ENCODE results near the gene ITPR3.

ITPR3 gene

DNA sequence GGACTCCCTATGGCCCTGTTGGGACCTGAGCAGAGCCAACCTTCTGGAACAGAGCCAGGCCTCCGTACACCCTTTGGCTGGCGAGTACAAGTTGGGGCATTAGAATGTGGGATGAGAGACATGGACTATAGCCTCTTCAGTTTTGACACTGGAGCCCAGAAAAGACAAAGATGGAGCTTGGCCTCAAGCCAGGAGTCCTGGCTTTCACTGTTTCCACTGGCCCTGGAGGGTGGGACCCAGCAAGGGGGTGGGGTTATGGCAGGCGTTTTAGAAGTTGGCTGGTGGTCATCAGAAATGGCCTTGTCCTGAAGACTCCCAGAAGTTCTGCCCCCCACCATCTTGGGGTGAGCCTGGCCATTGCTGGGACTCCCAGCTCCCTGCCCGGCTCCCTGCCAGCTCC is 21.8 kb downstream of the ITPR3 start:
- H3K9me3 ChIP-seq (ENCODE audit: control insufficient read depth in 2 of 2, low read length in 2 of 2), result no peaks in the 10 kb centered on the region
- peaks cover 7% of the 10 kb centered on the region in 2 donors for H3K4me1 ChIP-seq (ENCODE audit: control insufficient read depth in 2 of 2, insufficient read depth in 2 of 2, low read length in 2 of 2)
- H3K9ac ChIP-seq (ENCODE audit: low read depth in 1 of 2, low read length in 2 of 2), result no peak overlapping the region
- no peaks in the 10 kb centered on the region for H3K27me3 ChIP-seq (ENCODE audit: control insufficient read depth in 2 of 2, insufficient read depth in 2 of 2, low read length in 2 of 2)
- H3K27ac ChIP-seq (ENCODE audit: low read depth in 2 of 2, low read length in 2 of 2), result no peak overlapping the region
- no peak overlapping the region for H3K4me3 ChIP-seq (ENCODE audit: low read length in 2 of 2)
- H3K36me3 ChIP-seq (ENCODE audit: control insufficient read depth in 2 of 2, insufficient read depth in 2 of 2, low read length in 2 of 2), result peaks cover 7 to 15% of the 10 kb centered on the region in 2 donors

DNA sequence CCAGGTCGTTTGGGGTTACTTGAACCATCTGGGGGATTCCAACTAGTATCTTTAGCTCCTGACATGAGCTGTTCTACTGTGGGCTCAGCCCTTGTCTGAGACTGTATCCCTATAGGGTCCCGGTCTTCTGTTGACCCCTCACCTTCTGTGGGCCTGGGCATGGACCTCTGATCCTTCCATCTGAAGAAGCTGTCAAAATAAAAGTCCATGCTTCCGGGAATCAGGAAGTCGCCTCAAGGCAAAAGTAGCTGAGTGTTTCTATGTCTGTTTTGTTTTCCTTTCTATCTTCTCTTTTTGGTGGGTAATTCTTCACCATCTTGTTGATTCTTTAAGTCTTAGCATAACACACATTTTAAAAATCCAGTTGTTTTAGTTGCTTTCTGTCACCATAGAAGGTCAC is 30.3 kb downstream of the ITPR3 start:
- peaks cover 21 to 37% of the 10 kb centered on the region in 2 donors for H3K36me3 ChIP-seq (ENCODE audit: control insufficient read depth in 2 of 2, insufficient read depth in 2 of 2, low read length in 2 of 2)
- H3K9ac ChIP-seq (ENCODE audit: low read depth in 1 of 2, low read length in 2 of 2), result no peak overlapping the region
- no peak overlapping the region for H3K27ac ChIP-seq (ENCODE audit: low read depth in 2 of 2, low read length in 2 of 2)
- H3K4me3 ChIP-seq (ENCODE audit: low read length in 2 of 2), result no peak overlapping the region
- no peaks in the 10 kb centered on the region for H3K4me1 ChIP-seq (ENCODE audit: control insufficient read depth in 2 of 2, insufficient read depth in 2 of 2, low read length in 2 of 2)
- H3K27me3 ChIP-seq (ENCODE audit: control insufficient read depth in 2 of 2, insufficient read depth in 2 of 2, low read length in 2 of 2), result no peaks in the 10 kb centered on the region
- H3K9me3 ChIP-seq (ENCODE audit: control insufficient read depth in 2 of 2, low read length in 2 of 2), result no peaks in the 10 kb centered on the region

DNA sequence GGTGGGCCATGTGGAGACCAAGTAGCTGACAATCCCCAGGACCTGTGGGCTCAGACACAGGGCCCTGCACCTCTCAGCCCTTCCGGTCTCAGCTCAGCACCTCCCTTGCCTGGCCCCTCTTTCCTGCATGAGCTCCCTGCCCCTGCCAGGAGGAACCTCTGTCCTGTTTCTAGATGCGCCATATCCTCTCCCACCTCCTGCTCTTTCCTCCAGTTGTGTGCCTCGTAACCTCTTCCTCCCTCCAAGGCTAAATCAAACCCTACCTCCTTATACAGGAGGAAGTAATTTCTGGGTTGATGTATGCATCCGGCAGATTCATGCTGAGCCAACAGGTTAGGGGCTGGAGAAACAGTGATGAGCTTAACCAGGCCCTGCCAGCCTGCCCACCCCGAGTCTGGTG is 30.9 kb downstream of the ITPR3 start:
- no peaks in the 10 kb centered on the region for H3K9me3 ChIP-seq (ENCODE audit: control insufficient read depth in 2 of 2, low read length in 2 of 2)
- H3K36me3 ChIP-seq (ENCODE audit: control insufficient read depth in 2 of 2, insufficient read depth in 2 of 2, low read length in 2 of 2), result peaks cover 21 to 37% of the 10 kb centered on the region in 2 donors
- H3K4me1 ChIP-seq (ENCODE audit: control insufficient read depth in 2 of 2, insufficient read depth in 2 of 2, low read length in 2 of 2), result no peaks in the 10 kb centered on the region
- no peak overlapping the region for H3K9ac ChIP-seq (ENCODE audit: low read depth in 1 of 2, low read length in 2 of 2)
- H3K27me3 ChIP-seq (ENCODE audit: control insufficient read depth in 2 of 2, insufficient read depth in 2 of 2, low read length in 2 of 2), result no peaks in the 10 kb centered on the region
- H3K4me3 ChIP-seq (ENCODE audit: low read length in 2 of 2), result no peak overlapping the region
- H3K27ac ChIP-seq (ENCODE audit: low read depth in 2 of 2, low read length in 2 of 2), result no peak overlapping the region

DNA sequence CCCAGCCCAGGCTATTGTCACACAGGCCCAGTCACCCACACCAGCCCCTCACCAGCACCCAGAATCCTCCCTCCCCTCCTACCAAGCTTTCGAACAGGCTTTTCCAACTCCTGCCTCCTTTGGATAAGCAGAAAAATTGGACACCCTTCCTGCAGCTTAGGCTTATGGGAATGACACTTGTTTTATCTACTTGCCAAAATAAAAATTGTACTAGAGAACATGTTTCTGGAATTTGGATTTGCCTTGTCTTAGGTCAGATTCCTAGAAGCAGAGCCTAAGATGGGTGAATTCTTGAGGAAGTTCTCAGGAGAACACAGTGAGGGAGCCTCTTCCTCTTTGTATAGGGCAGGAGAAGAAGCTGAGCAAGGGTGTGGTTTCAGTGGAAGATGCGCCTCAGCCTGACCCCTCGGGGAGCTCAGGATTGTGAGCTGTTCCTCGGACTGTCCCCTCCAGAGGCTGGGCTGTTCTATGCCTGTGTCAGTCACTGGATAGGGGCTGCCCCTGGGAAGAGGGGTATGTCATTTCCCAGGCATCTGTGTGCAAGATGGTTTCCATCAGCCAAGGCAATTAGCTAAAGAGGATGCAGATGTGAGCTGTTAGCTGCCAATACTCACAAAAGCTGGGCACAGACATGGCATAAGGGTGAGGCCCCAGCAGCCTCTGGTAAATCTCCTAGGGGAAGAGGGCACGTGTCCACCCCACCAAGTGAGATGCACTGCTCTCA is 33.9 kb downstream of the ITPR3 start:
- no peaks in the 10 kb centered on the region for H3K4me1 ChIP-seq (ENCODE audit: control insufficient read depth in 2 of 2, insufficient read depth in 2 of 2, low read length in 2 of 2)
- H3K27me3 ChIP-seq (ENCODE audit: control insufficient read depth in 2 of 2, insufficient read depth in 2 of 2, low read length in 2 of 2), result no peaks in the 10 kb centered on the region
- no peak overlapping the region for H3K27ac ChIP-seq (ENCODE audit: low read depth in 2 of 2, low read length in 2 of 2)
- H3K4me3 ChIP-seq (ENCODE audit: low read length in 2 of 2), result no peak overlapping the region
- H3K9ac ChIP-seq (ENCODE audit: low read depth in 1 of 2, low read length in 2 of 2), result no peak overlapping the region
- peaks cover 38 to 49% of the 10 kb centered on the region in 2 donors for H3K36me3 ChIP-seq (ENCODE audit: control insufficient read depth in 2 of 2, insufficient read depth in 2 of 2, low read length in 2 of 2)
- H3K9me3 ChIP-seq (ENCODE audit: control insufficient read depth in 2 of 2, low read length in 2 of 2), result no peaks in the 10 kb centered on the region

DNA sequence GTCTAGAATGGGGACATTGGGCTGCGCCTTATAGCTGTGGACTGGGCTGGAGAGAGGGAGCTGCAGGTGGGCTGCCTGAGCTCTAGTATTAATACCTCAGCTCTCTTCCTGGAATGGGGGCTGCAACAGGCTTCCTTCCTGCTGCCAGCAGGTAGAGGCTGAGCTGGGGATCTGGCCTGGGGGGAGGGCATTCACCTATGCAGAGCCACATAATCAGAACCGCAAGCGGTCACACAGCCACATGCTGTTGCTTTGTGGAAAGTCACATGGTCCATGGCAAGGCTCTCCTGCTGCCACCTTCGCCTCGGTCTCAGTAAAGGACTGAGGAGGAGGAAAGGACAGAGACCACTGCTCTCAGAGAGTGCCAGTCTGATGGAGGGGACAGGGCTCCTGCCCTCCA is 35.7 kb downstream of the ITPR3 start:
- Histone ChIP-seq H3K27ac (ENCODE audit: low read depth in 2 of 2, low read length in 2 of 2) (no peak overlapping the region), H3K36me3 (ENCODE audit: control insufficient read depth in 2 of 2, insufficient read depth in 2 of 2, low read length in 2 of 2) (peaks cover 40 to 52% of the 10 kb centered on the region in 2 donors)

DNA sequence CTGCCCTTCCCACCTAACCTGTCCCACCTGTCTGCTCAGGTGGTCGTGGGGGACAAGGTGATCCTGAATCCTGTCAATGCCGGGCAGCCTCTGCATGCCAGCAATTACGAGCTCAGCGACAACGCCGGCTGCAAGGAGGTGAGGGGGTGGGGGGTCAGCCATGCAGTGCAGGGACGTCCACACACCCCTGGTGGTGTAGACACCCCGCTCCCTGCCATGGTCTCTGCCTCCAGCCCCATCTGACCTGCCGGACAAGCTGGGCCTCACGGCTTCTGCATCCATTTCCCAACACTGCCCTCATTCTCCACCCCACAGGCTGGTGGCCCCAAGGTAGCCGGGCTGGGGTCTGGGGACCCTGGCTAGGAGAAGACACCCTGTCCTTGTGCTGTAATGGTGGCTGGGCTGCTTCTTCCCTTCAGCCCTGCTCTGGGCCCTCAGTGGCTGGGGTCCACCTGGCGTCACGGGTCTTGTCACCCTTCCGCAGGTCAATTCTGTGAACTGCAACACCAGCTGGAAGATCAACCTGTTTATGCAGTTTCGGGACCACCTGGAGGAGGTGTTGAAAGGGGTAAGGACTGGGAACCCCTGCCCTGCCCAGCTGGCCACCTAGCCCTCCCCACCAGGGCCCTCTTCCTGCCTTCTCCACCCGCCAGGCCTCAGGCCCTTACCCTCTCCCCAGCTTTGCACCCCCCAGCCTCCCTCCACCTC is 38.0 kb downstream of the ITPR3 start:
- no peaks in the 10 kb centered on the region for H3K9me3 ChIP-seq (ENCODE audit: control insufficient read depth in 2 of 2, low read length in 2 of 2)
- H3K4me1 ChIP-seq (ENCODE audit: control insufficient read depth in 2 of 2, insufficient read depth in 2 of 2, low read length in 2 of 2), result no peaks in the 10 kb centered on the region
- peaks cover 44 to 64% of the 10 kb centered on the region in 2 donors for H3K36me3 ChIP-seq (ENCODE audit: control insufficient read depth in 2 of 2, insufficient read depth in 2 of 2, low read length in 2 of 2)
- H3K27me3 ChIP-seq (ENCODE audit: control insufficient read depth in 2 of 2, insufficient read depth in 2 of 2, low read length in 2 of 2), result no peaks in the 10 kb centered on the region
- H3K4me3 ChIP-seq (ENCODE audit: low read length in 2 of 2), result no peak overlapping the region
- H3K27ac ChIP-seq (ENCODE audit: low read depth in 2 of 2, low read length in 2 of 2), result no peak overlapping the region
- H3K9ac ChIP-seq (ENCODE audit: low read depth in 1 of 2, low read length in 2 of 2), result no peak overlapping the region

More for the DNA sequence above, 35.7 kb downstream of the ITPR3 start:
- no peaks in the 10 kb centered on the region for H3K4me1 ChIP-seq (ENCODE audit: control insufficient read depth in 2 of 2, insufficient read depth in 2 of 2, low read length in 2 of 2)
- no peaks in the 10 kb centered on the region for H3K27me3 ChIP-seq (ENCODE audit: control insufficient read depth in 2 of 2, insufficient read depth in 2 of 2, low read length in 2 of 2)
- no peak overlapping the region for H3K9ac ChIP-seq (ENCODE audit: low read depth in 1 of 2, low read length in 2 of 2)
- H3K9me3 ChIP-seq (ENCODE audit: control insufficient read depth in 2 of 2, low read length in 2 of 2), result no peaks in the 10 kb centered on the region
- no peak overlapping the region for H3K4me3 ChIP-seq (ENCODE audit: low read length in 2 of 2)

DNA sequence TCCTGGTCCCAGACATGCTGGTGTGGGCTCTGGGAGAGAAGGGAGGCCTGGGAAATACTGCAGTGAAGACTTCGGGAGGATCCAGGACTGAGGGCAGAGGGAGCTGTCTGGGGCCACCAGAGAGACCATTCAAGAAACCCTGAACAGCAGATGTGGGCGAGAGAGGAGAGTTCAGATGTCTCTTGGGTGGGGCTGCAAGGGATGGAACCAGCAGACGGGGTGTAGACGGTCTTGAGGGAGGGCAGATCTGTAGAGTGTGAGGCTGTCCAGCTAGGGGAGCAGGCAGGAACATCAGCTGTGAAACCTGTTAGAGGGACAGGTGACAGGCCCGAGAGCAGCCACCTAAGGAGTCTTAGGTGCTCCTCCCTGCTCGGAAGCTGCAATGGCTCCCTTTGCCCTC is 38.9 kb downstream of the ITPR3 start:
- Histone ChIP-seq H3K27ac (ENCODE audit: low read depth in 2 of 2, low read length in 2 of 2) (no peak overlapping the region), H3K4me3 (ENCODE audit: low read length in 2 of 2) (no peak overlapping the region), H3K9ac (ENCODE audit: low read depth in 1 of 2, low read length in 2 of 2) (no peak overlapping the region), H3K9me3 (ENCODE audit: control insufficient read depth in 2 of 2, low read length in 2 of 2) (no peaks in the 10 kb centered on the region), H3K27me3 (ENCODE audit: control insufficient read depth in 2 of 2, insufficient read depth in 2 of 2, low read length in 2 of 2) (no peaks in the 10 kb centered on the region), H3K36me3 (ENCODE audit: control insufficient read depth in 2 of 2, insufficient read depth in 2 of 2, low read length in 2 of 2) (peaks cover 45 to 66% of the 10 kb centered on the region in 2 donors), H3K4me1 (ENCODE audit: control insufficient read depth in 2 of 2, insufficient read depth in 2 of 2, low read length in 2 of 2) (no peaks in the 10 kb centered on the region)

DNA sequence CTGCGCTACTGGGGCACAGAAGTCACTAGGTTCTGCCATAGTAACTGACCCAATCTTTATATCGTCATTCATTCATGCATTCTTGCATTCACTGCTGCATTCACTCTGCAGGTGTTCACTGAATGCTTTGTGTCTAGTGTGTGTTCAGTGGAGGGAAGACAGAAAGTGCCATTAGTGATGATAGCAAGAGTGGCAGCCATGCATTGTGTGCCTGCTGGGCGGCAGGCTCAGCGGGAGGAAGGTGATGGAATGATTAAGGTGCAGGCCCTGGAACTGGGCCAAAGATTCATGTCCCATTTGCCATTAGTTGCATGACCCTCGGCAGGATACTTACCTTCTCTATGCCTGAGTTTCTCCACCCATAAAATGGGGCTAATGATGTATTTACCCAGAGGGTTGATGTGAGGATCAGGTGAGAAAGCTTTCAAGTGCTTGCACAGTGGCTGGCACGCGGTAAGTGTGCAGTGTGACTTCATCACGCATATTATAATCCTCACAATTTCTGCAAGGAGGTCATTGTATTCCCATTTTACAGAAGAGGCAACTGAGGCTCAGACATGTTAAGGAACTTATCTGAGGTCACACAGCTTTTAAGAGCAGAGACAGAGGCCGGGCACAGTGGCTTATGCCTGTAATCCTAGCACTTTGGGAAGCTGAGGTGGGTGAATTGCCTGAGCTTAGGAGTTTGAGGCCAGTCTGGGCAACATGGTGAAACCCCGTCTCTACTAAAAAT is 40.1 kb downstream of the ITPR3 start:
- Histone ChIP-seq H3K9ac (ENCODE audit: low read depth in 1 of 2, low read length in 2 of 2) (no peak overlapping the region), H3K27me3 (ENCODE audit: control insufficient read depth in 2 of 2, insufficient read depth in 2 of 2, low read length in 2 of 2) (no peaks in the 10 kb centered on the region), H3K9me3 (ENCODE audit: control insufficient read depth in 2 of 2, low read length in 2 of 2) (no peaks in the 10 kb centered on the region), H3K36me3 (ENCODE audit: control insufficient read depth in 2 of 2, insufficient read depth in 2 of 2, low read length in 2 of 2) (peaks cover 46 to 69% of the 10 kb centered on the region in 2 donors), H3K27ac (ENCODE audit: low read depth in 2 of 2, low read length in 2 of 2) (no peak overlapping the region), H3K4me1 (ENCODE audit: control insufficient read depth in 2 of 2, insufficient read depth in 2 of 2, low read length in 2 of 2) (no peaks in the 10 kb centered on the region), H3K4me3 (ENCODE audit: low read length in 2 of 2) (no peak overlapping the region)

DNA sequence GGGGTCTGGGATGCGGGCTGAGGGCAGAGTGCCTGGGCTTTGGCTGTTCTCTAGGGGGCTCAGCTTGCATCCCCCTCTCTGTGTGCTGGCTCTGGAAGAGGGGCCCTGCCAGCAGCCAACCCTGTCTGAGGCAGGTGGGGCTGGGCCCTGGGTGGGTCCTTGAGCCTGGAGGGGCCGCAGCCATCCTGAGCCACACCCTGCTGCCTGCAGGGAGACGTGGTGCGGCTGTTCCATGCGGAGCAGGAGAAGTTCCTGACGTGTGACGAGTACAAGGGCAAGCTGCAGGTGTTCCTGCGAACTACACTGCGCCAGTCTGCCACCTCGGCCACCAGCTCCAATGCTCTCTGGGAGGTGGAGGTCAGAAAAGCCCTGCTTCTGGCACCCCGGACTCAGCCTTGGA is 41.2 kb downstream of the ITPR3 start:
- H3K36me3 ChIP-seq (ENCODE audit: control insufficient read depth in 2 of 2, insufficient read depth in 2 of 2, low read length in 2 of 2), result peaks cover 57 to 68% of the 10 kb centered on the region in 2 donors
- H3K9ac ChIP-seq (ENCODE audit: low read depth in 1 of 2, low read length in 2 of 2), result no peak overlapping the region
- no peaks in the 10 kb centered on the region for H3K4me1 ChIP-seq (ENCODE audit: control insufficient read depth in 2 of 2, insufficient read depth in 2 of 2, low read length in 2 of 2)
- H3K9me3 ChIP-seq (ENCODE audit: control insufficient read depth in 2 of 2, low read length in 2 of 2), result no peaks in the 10 kb centered on the region
- H3K27ac ChIP-seq (ENCODE audit: low read depth in 2 of 2, low read length in 2 of 2), result no peak overlapping the region
- no peak overlapping the region for H3K4me3 ChIP-seq (ENCODE audit: low read length in 2 of 2)
- no peaks in the 10 kb centered on the region for H3K27me3 ChIP-seq (ENCODE audit: control insufficient read depth in 2 of 2, insufficient read depth in 2 of 2, low read length in 2 of 2)

DNA sequence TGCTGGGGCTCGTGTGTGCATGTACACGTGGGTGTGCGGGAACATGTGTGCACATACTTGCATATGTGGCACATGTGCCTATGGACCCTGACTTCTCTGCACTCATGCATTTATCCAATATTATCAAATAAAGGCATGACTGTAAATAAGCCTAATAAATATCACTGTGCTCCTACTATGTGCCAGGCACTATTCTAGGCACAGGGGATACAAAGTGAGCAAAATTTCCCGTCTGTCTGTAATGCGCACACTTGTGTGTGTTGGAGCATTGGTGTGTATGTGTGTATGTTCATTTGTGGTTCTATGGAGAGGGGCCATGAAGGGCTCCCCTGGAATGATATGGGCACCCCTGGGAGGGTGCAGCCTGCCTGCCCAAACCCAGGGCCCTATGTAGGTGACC is 41.9 kb downstream of the ITPR3 start:
- no peaks in the 10 kb centered on the region for H3K9me3 ChIP-seq (ENCODE audit: control insufficient read depth in 2 of 2, low read length in 2 of 2)
- H3K27me3 ChIP-seq (ENCODE audit: control insufficient read depth in 2 of 2, insufficient read depth in 2 of 2, low read length in 2 of 2), result no peaks in the 10 kb centered on the region
- H3K4me1 ChIP-seq (ENCODE audit: control insufficient read depth in 2 of 2, insufficient read depth in 2 of 2, low read length in 2 of 2), result no peaks in the 10 kb centered on the region
- no peak overlapping the region for H3K9ac ChIP-seq (ENCODE audit: low read depth in 1 of 2, low read length in 2 of 2)
- no peak overlapping the region for H3K27ac ChIP-seq (ENCODE audit: low read depth in 2 of 2, low read length in 2 of 2)
- H3K36me3 ChIP-seq (ENCODE audit: control insufficient read depth in 2 of 2, insufficient read depth in 2 of 2, low read length in 2 of 2), result peaks cover 59 to 68% of the 10 kb centered on the region in 2 donors
- H3K4me3 ChIP-seq (ENCODE audit: low read length in 2 of 2), result no peak overlapping the region

Measured in mucosa of rectum (tissue), 2 donors.